Activated CD8-positive, alpha-beta memory T cell treated with anti-CD3 and anti-CD28 coated beads, Interleukin-2, amount 50 U/mL, for 24 hours (primary cell): Measurements from ENCODE around the gene FOXN3.

ENCODE experiments used
- DNase-seq: peaks from one replicate; pipeline ENCODE4 v3.0.0-alpha.2; 2020; ENCODE audit errors: extremely low read depth

The FOXN3 gene

GRCh38 chr14:89197623-89198022, 219.4 kb downstream of the FOXN3 start:
- no peak for DNase-seq

GRCh38 chr14:89196545-89196944, 220.5 kb downstream of the FOXN3 start:
- DNase-seq: no peak

GRCh38 chr14:89194376-89194775, 222.7 kb downstream of the FOXN3 start:
- DNase-seq: no peak

GRCh38 chr14:89190765-89191513, 226.1 kb downstream of the FOXN3 start:
- no peak for DNase-seq

GRCh38 chr14:89188492-89188891, 228.5 kb downstream of the FOXN3 start:
- no peak for DNase-seq

- DNase-seq: no peak
Observed at GRCh38 chr14:89187501-89187900, 229.5 kb downstream of the FOXN3 start.

- DNase-seq: no peak
Observed at GRCh38 chr14:89186856-89187376, 230.1 kb downstream of the FOXN3 start.

- no peak for DNase-seq
Observed at GRCh38 chr14:89185919-89186855, 230.8 kb downstream of the FOXN3 start.

GRCh38 chr14:89184952-89185351, 232.1 kb downstream of the FOXN3 start:
- DNase-seq: no peak

- DNase-seq: no peak
Observed at GRCh38 chr14:89182326-89182725, 234.7 kb downstream of the FOXN3 start.

- no peak for DNase-seq
Observed at GRCh38 chr14:89180546-89180945, 236.5 kb downstream of the FOXN3 start.

- no peak for DNase-seq
Observed at GRCh38 chr14:89179891-89180404, 237.1 kb downstream of the FOXN3 start.

- no peak for DNase-seq
Observed at GRCh38 chr14:89178800-89179535, 238.1 kb downstream of the FOXN3 start.

GRCh38 chr14:89178376-89178775, 238.7 kb downstream of the FOXN3 start:
- DNase-seq: no peak

- no peak for DNase-seq
Observed at GRCh38 chr14:89175881-89176799, 240.9 kb downstream of the FOXN3 start.

- no peak for DNase-seq
Observed at GRCh38 chr14:89171628-89172027, 245.4 kb downstream of the FOXN3 start.

GRCh38 chr14:89171168-89171567, 245.9 kb downstream of the FOXN3 start:
- DNase-seq: no peak

GRCh38 chr14:89167705-89168104, 249.3 kb downstream of the FOXN3 start:
- DNase-seq: no peak

GRCh38 chr14:89166633-89167032, 250.4 kb downstream of the FOXN3 start:
- no peak for DNase-seq
